RPMI7951 (cell line): ENCODE data around the gene TTC21A. TPM values are rescaled to one million over a fixed set of nuclear protein-coding genes. Genes with fewer than 3 reads are reported as not detected.
"Not testable (repeated sequence)": the region's sequence is repeated elsewhere in the genome, so short reads cannot be mapped to it uniquely, and the experiment has no call there.

Experiments used
- DNase-seq: peaks from one replicate; pipeline ENCODE4 v3.0.0-alpha.2; 2012; ENCODE audit warnings: low read depth
- total RNA-seq: library from RNA; depleted of rRNA; stranded (reverse); fragments of >200 nt; shearing (Covaris generic); gene quantifications from 2 replicates; pipeline ENCODE4 v1.2.3, GENCODE V29; 2014; rRNA removed

TTC21A gene, protein sequence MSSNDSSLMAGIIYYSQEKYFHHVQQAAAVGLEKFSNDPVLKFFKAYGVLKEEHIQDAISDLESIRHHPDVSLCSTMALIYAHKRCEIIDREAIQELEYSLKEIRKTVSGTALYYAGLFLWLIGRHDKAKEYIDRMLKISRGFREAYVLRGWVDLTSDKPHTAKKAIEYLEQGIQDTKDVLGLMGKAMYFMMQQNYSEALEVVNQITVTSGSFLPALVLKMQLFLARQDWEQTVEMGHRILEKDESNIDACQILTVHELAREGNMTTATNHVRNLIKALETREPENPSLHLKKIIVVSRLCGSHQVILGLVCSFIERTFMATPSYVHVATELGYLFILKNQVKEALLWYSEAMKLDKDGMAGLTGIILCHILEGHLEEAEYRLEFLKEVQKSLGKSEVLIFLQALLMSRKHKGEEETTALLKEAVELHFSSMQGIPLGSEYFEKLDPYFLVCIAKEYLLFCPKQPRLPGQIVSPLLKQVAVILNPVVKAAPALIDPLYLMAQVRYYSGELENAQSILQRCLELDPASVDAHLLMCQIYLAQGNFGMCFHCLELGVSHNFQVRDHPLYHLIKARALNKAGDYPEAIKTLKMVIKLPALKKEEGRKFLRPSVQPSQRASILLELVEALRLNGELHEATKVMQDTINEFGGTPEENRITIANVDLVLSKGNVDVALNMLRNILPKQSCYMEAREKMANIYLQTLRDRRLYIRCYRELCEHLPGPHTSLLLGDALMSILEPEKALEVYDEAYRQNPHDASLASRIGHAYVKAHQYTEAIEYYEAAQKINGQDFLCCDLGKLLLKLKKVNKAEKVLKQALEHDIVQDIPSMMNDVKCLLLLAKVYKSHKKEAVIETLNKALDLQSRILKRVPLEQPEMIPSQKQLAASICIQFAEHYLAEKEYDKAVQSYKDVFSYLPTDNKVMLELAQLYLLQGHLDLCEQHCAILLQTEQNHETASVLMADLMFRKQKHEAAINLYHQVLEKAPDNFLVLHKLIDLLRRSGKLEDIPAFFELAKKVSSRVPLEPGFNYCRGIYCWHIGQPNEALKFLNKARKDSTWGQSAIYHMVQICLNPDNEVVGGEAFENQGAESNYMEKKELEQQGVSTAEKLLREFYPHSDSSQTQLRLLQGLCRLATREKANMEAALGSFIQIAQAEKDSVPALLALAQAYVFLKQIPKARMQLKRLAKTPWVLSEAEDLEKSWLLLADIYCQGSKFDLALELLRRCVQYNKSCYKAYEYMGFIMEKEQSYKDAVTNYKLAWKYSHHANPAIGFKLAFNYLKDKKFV (N-terminal part only)
- total RNA-seq = 0.60 and 1.2 TPM in 2 replicates

DNA sequence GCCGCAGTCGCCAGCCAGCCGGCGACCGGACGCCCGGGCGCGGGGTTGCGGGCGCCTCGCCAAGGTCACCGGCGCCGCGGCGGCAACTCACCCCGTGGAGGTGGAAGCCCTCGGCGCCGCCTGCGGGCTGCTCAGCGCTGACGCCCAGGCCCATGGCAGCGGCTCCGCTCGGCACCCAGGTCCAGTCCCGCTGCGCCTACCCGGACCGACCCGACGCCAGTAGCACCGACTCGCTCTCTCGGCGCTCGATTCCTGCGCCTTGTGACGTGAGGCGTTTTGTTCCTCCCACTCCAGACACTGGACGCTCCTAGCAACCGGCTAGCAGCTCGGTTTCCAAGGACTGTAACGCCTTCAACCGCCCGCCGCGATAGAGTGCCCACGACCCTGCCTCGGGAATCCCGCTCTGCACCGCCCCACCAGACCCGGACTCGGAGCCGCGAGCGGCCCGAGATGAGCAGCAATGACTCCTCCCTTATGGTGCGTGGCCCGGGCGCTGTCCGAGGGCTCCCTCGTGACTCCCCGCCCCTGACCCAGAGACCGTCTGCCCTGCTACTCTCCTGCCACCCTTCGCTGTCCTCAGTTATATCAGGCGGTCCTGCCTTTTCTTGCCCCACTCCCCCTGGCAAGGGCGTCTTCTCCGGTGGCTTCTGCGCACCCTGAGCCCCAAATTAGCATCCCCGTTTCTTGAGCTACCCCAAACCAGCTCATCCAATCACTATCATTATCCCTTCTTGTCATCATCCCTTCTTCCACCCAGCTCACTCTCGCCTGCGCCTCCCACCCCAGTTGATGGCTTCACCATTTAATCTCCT is at the start of gene TTC21A, which contains the start of gene GORASP1:
Gene TTC21A, plus strand, starts transcription at position 293 of the 812 bp plus-strand sequence. Its CDS starts 158 bp downstream, at position 451.
Gene GORASP1, minus strand, starts transcription at position 240 of the 812 bp plus-strand sequence. Its CDS starts 86 bp downstream, at position 154.
- peak; percentile 89 for DNase-seq

DNA sequence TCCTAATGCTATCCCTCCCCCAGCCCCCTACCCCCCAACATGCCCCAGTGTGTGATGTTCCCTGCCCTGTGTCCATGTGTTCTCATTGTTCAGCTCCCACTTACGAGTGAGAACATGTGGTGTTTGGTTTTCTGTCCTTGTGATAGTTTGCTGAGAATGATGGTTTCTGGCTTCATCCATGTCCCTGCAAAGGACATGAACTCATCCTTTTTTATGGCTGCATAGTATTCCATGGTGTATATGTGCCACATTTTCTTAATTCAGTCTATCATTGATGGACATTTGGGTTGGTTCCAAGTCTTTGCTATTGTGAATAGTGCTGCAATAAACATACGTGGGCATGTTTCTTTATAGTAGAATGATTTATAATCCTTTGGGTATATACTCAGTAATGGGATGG is 46.3 kb upstream of the TTC21A start:
- not testable (repeated sequence) for DNase-seq

DNA sequence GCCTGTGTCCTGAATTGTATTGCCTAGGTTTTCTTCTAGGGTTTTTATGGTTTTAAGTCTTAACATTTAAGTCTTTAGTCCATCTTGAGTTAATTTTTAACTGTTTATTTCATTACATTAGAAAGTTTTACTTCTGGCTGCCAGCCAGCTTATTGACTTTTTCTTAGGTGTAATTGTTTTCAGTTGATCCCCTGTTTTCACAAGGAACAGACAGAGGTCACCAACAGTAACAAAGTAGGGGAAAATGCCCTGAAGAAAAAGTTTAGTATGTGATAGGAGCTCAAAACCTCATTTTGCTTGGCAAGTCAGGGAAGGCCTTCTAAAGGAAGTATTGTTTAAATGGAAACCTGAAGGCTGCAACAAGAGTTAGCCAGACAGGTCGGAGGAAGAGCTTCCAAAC is 45.3 kb upstream of the TTC21A start:
- DNase-seq = no peak

DNA sequence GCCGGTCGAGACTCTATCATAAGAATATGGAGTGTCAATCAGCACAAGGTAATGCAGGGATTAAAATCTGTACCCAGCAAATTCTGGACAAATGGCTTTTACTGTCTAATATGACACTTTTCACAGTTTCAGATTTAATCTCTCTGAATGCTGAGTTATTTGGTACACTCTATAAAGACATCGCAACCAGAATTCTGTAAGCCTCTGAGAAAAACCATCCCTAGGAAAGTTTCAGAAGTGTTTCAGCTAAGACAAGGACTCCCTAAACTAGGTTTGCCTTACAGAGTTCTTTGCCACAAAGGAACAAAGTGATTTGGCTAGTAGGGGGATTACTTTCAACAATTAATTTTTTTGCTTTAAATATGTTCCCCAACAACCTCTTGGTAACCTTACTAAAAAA is 44.3 kb upstream of the TTC21A start:
- no peak for DNase-seq

- no peak for DNase-seq
These were observed 42.8 kb upstream of the TTC21A start for GRCh38 chr3:39064646-39065045.

- peak; percentile 19 for DNase-seq
These were observed 42.3 kb upstream of the TTC21A start for GRCh38 chr3:39065197-39065596.

DNA sequence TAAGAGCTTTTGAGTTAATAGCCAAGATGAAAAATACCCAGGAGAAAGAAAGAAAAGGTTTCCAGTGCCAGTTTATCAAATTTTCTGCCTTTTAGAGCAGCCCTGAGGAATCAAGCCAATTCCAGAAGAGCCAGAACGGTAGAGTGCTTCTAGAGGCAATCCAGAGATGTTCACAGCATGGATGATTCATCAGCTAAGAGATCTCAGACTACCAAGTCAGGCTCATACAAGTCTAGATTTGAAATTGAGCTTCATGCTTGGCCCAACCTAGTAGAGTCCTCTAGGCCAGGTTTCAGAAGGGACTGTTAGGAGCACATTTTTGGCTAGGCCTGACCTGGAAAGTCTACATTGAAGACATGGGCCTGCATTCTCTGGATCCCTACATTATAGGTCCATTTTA is 40.2 kb upstream of the TTC21A start:
- DNase-seq = no peak

DNA sequence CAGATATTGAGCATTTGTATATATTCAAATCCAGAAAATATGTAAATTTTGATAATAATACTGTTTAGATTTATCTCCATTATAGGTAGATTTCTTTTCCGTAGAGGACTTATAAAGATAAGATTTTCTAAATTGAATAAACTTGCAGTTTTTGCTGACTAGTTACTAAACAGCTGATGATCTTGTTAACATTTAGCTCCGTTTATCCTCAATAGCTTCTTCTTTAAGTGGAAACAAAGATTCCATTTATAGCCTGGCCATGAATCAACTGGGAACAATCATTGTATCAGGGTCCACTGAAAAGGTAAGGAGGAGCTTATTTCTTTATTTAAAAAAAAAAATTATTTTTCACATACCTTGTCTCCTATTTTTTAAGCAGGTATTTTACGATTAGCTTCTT is 38.9 kb upstream of the TTC21A start:
- DNase-seq = no peak

GRCh38 chr3:39075910-39076309 is 31.6 kb upstream of the TTC21A start:
- DNase-seq = no peak

GRCh38 chr3:39079530-39079929 is 27.9 kb upstream of the TTC21A start:
- DNase-seq = no peak

DNA sequence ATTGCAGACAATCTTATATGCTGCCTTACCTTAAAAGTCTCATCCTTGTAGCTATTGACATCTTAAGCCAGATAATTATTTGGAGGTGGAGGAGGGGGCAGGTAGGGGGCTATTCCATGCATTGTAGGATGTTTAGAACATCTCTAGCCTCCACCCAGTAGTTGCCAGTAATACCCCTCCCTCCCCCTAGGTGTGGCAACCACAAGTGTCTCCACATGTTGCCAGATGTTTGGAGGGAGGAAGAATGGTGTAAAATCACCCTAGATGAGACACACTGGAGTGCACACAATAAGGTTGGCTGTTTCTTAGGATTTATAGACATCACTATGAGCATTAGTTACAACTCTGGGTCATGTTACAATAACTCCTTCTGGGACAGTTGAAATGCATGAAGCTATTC is 27.5 kb upstream of the TTC21A start:
- DNase-seq = no peak

DNA sequence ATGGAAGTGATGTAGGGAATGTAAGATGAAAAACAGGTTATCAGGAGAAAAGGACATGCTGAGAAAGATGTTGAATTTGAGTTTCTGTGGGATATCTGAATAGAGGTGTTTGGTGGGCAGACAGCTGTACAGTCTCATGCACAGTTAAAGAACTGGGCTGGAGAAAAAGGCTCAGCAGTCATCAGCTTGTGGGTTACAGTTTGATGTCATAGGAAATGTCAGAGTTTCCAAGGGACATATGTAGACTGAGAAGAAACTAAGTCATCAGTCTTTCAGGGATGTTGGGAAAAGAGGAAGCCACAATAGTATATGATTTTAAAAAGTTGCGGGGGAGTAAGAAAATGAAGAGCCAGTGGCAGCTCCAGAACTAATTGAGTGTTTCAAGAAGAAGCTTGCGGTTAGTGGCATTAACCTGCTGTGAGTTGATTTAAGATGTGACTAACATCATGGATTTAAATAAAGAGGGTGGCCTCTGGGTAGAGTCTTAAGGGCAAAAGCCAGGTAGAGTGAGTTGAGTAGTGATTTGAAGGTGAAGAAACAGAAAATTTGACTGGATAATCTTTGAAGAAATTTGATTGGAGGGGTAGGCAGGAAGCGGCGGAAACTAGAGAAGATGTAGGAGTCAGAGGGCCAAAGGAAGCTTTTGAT is 24.7 kb upstream of the TTC21A start:
- DNase-seq = no peak

- DNase-seq = no peak
These were observed 21.3 kb upstream of the TTC21A start for GRCh38 chr3:39086144-39086543.

DNA sequence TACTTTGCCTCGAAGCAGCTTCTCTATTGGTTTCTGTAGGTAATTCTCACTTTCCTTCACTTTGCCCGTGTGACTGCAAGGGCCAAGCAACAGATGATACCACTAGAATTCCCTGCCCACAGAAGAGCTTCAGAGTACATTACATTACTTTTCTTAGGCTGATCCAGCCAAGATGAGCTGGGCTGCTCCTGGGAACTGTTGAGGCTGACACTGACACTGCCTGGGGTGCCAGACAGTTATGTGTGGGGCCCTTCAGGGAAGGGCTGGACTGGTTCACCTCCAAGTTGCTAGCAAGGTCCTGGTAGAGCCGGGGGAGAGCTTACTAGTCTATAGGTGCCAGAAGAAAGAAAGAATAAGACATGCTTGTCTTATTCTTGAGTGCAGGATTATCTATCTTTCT is 19.0 kb upstream of the TTC21A start:
- DNase-seq = no peak

DNA sequence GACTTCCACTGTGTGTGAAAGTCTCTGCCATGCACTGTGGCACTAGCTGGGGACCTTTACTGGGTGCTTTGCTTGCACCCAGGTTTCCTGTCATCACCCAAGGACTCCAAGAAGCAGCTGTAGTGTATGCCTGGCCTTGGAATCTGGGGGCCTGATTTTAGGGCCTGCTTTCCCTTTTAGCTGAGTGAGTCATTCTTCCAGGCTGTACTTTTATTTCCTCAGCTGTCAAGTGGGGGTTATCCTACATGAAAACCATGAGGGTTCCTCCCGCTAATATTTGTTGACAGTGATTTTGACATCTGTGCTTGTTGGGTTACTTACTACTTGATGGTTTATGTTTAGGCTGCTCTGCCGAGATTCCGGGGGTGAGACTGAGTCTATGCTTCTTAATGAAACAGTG is 18.6 kb upstream of the TTC21A start:
- no peak for DNase-seq

DNA sequence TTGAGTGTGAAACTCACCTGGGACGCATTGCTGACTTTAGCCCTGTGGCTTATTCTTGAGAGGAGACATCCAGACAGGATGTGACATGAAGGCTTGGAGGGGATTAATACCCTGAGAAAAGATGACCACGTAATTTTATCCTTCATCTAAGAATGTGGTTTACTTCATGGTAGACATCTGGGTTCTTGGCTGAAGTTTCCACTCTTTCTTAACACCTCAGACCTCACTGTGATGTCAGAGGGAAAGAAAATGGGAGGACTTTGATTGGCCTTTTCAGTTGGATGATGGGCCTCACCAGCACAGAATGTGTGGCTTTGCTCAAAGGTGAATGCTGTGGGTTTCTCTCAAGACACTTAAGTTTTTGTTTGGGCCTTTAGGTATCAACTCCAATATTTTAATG is 16.6 kb upstream of the TTC21A start:
- DNase-seq = peak; percentile 13

DNA sequence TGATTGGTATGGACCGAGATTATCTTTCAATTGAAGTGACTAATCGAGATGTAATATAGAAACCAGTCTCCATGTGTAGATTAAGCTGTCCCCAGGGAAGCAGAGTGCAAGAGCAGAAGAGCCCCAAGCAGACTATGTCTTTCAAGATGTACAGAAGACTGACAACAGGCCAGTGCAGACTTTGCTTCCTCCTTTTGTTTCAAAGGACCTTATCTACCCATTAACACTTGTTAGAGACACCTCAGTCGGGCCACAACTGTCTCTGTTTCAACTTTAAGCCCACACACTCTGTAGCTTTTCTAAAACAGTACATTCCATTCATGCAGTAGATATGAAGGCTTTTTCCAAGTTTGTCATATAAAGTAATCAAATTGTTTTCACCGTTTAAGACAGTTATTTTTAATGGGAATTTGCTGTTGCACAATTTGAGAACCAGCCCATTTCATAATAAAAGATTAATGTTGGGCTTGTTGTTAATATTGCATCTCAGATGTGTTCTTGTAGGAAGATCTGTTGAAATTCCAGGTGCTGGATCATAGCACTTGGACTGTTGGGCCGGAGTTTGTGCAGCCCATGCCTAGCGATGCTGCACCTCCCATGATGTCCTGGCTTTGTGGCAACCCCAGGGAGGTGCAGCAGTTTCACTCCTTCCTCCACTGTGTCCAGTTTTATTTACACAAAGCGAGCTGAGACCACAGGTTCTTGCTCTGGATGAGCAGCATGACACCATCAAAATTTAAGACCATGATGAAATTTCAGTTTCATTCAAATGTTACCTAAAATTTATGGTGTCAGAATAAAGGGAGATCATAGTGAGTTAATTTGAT is 12.4 kb upstream of the TTC21A start:
- DNase-seq = no peak

- no peak for DNase-seq
These were observed 11.7 kb upstream of the TTC21A start for GRCh38 chr3:39095778-39096177.

- no peak for DNase-seq
These were observed 10.7 kb upstream of the TTC21A start for GRCh38 chr3:39096775-39097174.
